ENCODE results near the gene DNLZ. TPM values are rescaled to one million over a fixed set of nuclear protein-coding genes. Genes with fewer than 3 reads are reported as not detected.
A peak's percentile ranks its signal among the peaks of the same experiment; 100 is the strongest.

DNLZ gene
- polyA plus RNA-seq, 2 of the 4 experiments (the other 2 are of a cell fraction): 8.0 to 19.9 TPM

- TF ChIP-seq REST (IDR thresholded peaks at IDR 0.05): no peak
Observed at GRCh38 chr9:136411378-136411777, 47.8 kb upstream of the DNLZ start (continued).

- FAIRE-seq (no peak), ATAC-seq (peak; percentile 86 to 91), DNase-seq (ENCODE audit: low read depth in 1 of 2, low spot score in 1 of 2) (peak; percentile 90 to 93)
- CTCF ChIA-PET: interaction anchor here (1.0 to 2.8 kb wide), 3 partner anchors 10 to 74 kb away, joined by 3 to 19 read pairs (median 3); no protein-coding TSS in a partner anchor
- Histone ChIP-seq H3K4me3 (peak within 1 kb of the TSS; percentile 78), H3K4me1 (peaks cover 19% of the 10 kb centered on the region), H3K9me3 (no peaks in the 10 kb centered on the region), H3K27ac (peak within 1 kb of the TSS; percentile 91 to 95), H3K4me2 (peak within 1 kb of the TSS; percentile 97)
- WGBS (ENCODE audit: missing lambda C conversion rate): 3% methylated on average over 32 of the region's 83 CpGs
- POLR2A ChIA-PET: interaction anchor here (2.5 kb wide), 1 partner anchor 48 kb away, joined by 7 read pairs; the partner anchor contains the start of gene DNLZ
- TF ChIP-seq HOXB13 (CRISPR knock-in tag; IDR thresholded peaks at IDR 0.05; ENCODE audit: low read depth) (no peak), USF2 (IDR thresholded peaks at IDR 0.05) (no peak), POLR2A (IDR thresholded peaks at IDR 0.05; ENCODE audit: low read length) (peak; percentile 95), BCL3 (IDR thresholded peaks at IDR 0.05) (peak; percentile 93), MYC (IDR thresholded peaks at IDR 0.05; ENCODE audit: borderline replicate concordance, low read length) (peak; percentile 85), JUN (IDR thresholded peaks at IDR 0.05) (peak; percentile 82 to 98; a peak in 4 of 5 replicates), PBX3 (IDR thresholded peaks at IDR 0.05) (no peak), ZC3H11A (IDR thresholded peaks at IDR 0.05) (no peak), MAZ (IDR thresholded peaks at IDR 0.05; ENCODE audit: borderline replicate concordance, low read depth, low read length) (no peak), RARB (CRISPR knock-in tag; IDR thresholded peaks at IDR 0.05) (no peak), ZNF302 (CRISPR knock-in tag; IDR thresholded peaks at IDR 0.05) (no peak), KDM1A (IDR thresholded peaks at IDR 0.05; ENCODE audit: low read depth) (no peak), HMGXB4 (CRISPR knock-in tag; IDR thresholded peaks at IDR 0.05; ENCODE audit: borderline replicate concordance) (no peak), RFX5 (IDR thresholded peaks at IDR 0.05) (no peak), HEYL (CRISPR knock-in tag; IDR thresholded peaks at IDR 0.05) (no peak), MAX (IDR thresholded peaks at IDR 0.05) (peak; percentile 68; the same call in 1 of the 2 replicates), KDM5A (IDR thresholded peaks at IDR 0.05) (peak; percentile 97), TFCP2L1 (CRISPR knock-in tag; IDR thresholded peaks at IDR 0.05) (0 out of 2 replicates have a peak, but pooled peaks have one; percentile 10), E2F6 (IDR thresholded peaks at IDR 0.05; ENCODE audit: borderline replicate concordance, low read depth) (no peak; the same call in 1 of the 2 replicates), EHMT2 (IDR thresholded peaks at IDR 0.05; ENCODE audit: low read depth) (no peak), PHF8 (IDR thresholded peaks at IDR 0.05; ENCODE audit: borderline replicate concordance, low read depth) (peak; percentile 61; the same call in 1 of the 2 replicates), HOXB5 (CRISPR knock-in tag; IDR thresholded peaks at IDR 0.05) (no peak), HES2 (IDR thresholded peaks at IDR 0.05) (no peak), RAD21 (conservative IDR thresholded peaks at IDR 0.05 in 1 of 2, IDR thresholded peaks at IDR 0.05 in 1 of 2) (no peak), SMC3 (IDR thresholded peaks at IDR 0.05) (no peak), FOSB (CRISPR knock-in tag; IDR thresholded peaks at IDR 0.05) (no peak), CEBPB (IDR thresholded peaks at IDR 0.05) (no peak)
Observed at GRCh38 chr9:136410500-136411287, 47.1 kb upstream of the DNLZ start, which contains the start of the genes ENTR1 and PMPCA. ENTR1 (minus strand) TSS chr9:136410614; CDS start chr9:136410397, 217 bp downstream. PMPCA (plus strand) TSS chr9:136410658; CDS start chr9:136410669, 11 bp downstream.

All from A549 (cell line).